ENCODE results near the gene FARSB. TPM values are rescaled to one million over a fixed set of nuclear protein-coding genes. Genes with fewer than 3 reads are reported as not detected.

Gene FARSB
- total RNA-seq, 2 experiments from 2014 or later = 55.9 to 56.7 TPM

- DNase-seq = no peak
- no peak for TF ChIP-seq CTCF (IDR thresholded peaks at IDR 0.05)
- ChIA-PET POLR2A (no interaction called here), CTCF (interaction anchor here (0.6 to 1.1 kb wide), 3 partner anchors 20 to 579 kb away, joined by 3 read pairs; no protein-coding TSS in a partner anchor)
- Mint-ChIP-seq H3K36me3 (ENCODE audit: low read depth) (peaks cover 47% of the 10 kb centered on the region), H3K4me1 (ENCODE audit: low read depth) (peaks cover 2% of the 10 kb centered on the region), H3K27me3 (no peaks in the 10 kb centered on the region), H3K9me3 (no peaks in the 10 kb centered on the region), H3K27ac (no peak overlapping the region), H3K4me3 (no peak overlapping the region)
- intact Hi-C loops (cut with micrococcal nuclease) = no loop called here
- no peak for ATAC-seq
These were observed 52.4 kb downstream of the FARSB start for GRCh38 chr2:222603501-222603900.

- ChIA-PET CTCF (interaction anchor here (1.3 kb wide), 1 partner anchor 280 kb away, joined by 3 read pairs; no protein-coding TSS in a partner anchor), POLR2A (no interaction called here)
- H3K27me3 Mint-ChIP-seq = no peaks in the 10 kb centered on the region
- no peaks in the 10 kb centered on the region for H3K9me3 Mint-ChIP-seq
- TF ChIP-seq CTCF (IDR thresholded peaks at IDR 0.05) = no peak
- intact Hi-C loops (cut with micrococcal nuclease) = no loop called here
- peaks cover 2% of the 10 kb centered on the region for H3K4me1 Mint-ChIP-seq (ENCODE audit: low read depth)
- H3K4me3 Mint-ChIP-seq = no peak overlapping the region
- DNase-seq = no peak
- H3K27ac Mint-ChIP-seq = no peak overlapping the region
- ATAC-seq = no peak
- H3K36me3 Mint-ChIP-seq (ENCODE audit: low read depth) = peaks cover 44% of the 10 kb centered on the region
These were observed 57.3 kb downstream of the FARSB start for GRCh38 chr2:222598611-222599010.

GRCh38 chr2:222595581-222595980 is 60.3 kb downstream of the FARSB start:
- DNase-seq (no peak), ATAC-seq (no peak)
- H3K4me3 Mint-ChIP-seq = no peak overlapping the region
- H3K9me3 Mint-ChIP-seq = peaks cover under 1% of the 10 kb centered on the region
- ChIA-PET POLR2A (no interaction called here), CTCF (interaction anchor here (0.8 to 2.2 kb wide), 3 partner anchors 19 to 112 kb away, joined by 3 to 6 read pairs (median 4); no protein-coding TSS in a partner anchor)
- peaks cover 63% of the 10 kb centered on the region for H3K36me3 Mint-ChIP-seq (ENCODE audit: low read depth)
- no peaks in the 10 kb centered on the region for H3K4me1 Mint-ChIP-seq (ENCODE audit: low read depth)
- no peak for TF ChIP-seq CTCF (IDR thresholded peaks at IDR 0.05)
- H3K27me3 Mint-ChIP-seq = no peaks in the 10 kb centered on the region
- intact Hi-C loops (cut with micrococcal nuclease) = no loop called here
- H3K27ac Mint-ChIP-seq = no peak overlapping the region

- H3K4me3 Mint-ChIP-seq = no peak overlapping the region
- ChIA-PET POLR2A (no interaction called here), CTCF (interaction anchor here (0.8 to 2.2 kb wide), 4 partner anchors 20 to 276 kb away, joined by 3 to 7 read pairs (median 5); no protein-coding TSS in a partner anchor)
- no peaks in the 10 kb centered on the region for H3K4me1 Mint-ChIP-seq (ENCODE audit: low read depth)
- TF ChIP-seq CTCF (IDR thresholded peaks at IDR 0.05) = no peak
- peaks cover 65% of the 10 kb centered on the region for H3K36me3 Mint-ChIP-seq (ENCODE audit: low read depth)
- no peaks in the 10 kb centered on the region for H3K27me3 Mint-ChIP-seq
- DNase-seq (no peak), ATAC-seq (no peak)
- peaks cover 3% of the 10 kb centered on the region for H3K9me3 Mint-ChIP-seq
- intact Hi-C loops (cut with micrococcal nuclease) = no loop called here
- H3K27ac Mint-ChIP-seq = no peak overlapping the region
These were observed 61.2 kb downstream of the FARSB start for GRCh38 chr2:222594679-222595078.

GRCh38 chr2:222592176-222592575 is 63.7 kb downstream of the FARSB start:
- ChIA-PET CTCF (interaction anchor here (1.1 kb wide), 1 partner anchor 21 kb away, joined by 3 read pairs; no protein-coding TSS in a partner anchor), POLR2A (no interaction called here)
- ATAC-seq (no peak), DNase-seq (no peak)
- H3K9me3 Mint-ChIP-seq = peaks cover 3% of the 10 kb centered on the region
- H3K36me3 Mint-ChIP-seq (ENCODE audit: low read depth) = peaks cover 75% of the 10 kb centered on the region
- intact Hi-C loops (cut with micrococcal nuclease) = no loop called here
- no peak for TF ChIP-seq CTCF (IDR thresholded peaks at IDR 0.05)
- no peak overlapping the region for H3K4me3 Mint-ChIP-seq
- H3K4me1 Mint-ChIP-seq (ENCODE audit: low read depth) = no peaks in the 10 kb centered on the region
- H3K27me3 Mint-ChIP-seq = no peaks in the 10 kb centered on the region
- H3K27ac Mint-ChIP-seq = no peak overlapping the region

Data from activated CD8-positive, alpha-beta T cell treated with anti-CD3 and anti-CD28 coated beads for 36 hours (primary cell).